ENCODE results near the gene ENTPD6.

DNA sequence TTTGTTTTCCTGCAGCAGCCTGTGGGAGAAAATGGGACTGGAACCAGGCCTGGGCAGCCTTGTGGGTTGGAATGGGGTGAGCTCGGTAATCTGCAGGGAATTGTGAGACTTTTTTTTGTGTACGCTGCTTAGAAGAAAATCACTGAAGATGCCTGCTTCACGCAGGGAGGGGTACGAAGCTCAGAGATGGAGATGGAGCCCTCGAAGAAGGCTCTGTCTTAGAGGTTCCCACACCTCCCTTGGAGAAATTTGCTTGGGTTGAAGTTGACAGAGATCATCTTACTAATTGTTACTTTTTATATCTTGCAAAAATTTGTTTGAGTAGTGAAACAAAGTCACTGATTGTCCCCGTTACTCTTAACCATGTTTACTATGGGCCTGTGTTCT is 53.3 kb downstream of the ENTPD6 start:
- TF ChIP-seq EZH2phosphoT487 (IDR thresholded peaks at IDR 0.05; ENCODE audit: insufficient read depth, low read depth) (no peak), EZH2 (IDR thresholded peaks at IDR 0.05; ENCODE audit: insufficient read depth, poor library complexity, severe bottlenecking) (no peak)
